ENCODE data around the gene MFN2.
A peak's percentile ranks its signal among the peaks of the same experiment; 100 is the strongest.
"Not testable (repeated sequence)": the region's sequence is repeated elsewhere in the genome, so short reads cannot be mapped to it uniquely, and the experiment has no call there.

The MFN2 gene

DNA sequence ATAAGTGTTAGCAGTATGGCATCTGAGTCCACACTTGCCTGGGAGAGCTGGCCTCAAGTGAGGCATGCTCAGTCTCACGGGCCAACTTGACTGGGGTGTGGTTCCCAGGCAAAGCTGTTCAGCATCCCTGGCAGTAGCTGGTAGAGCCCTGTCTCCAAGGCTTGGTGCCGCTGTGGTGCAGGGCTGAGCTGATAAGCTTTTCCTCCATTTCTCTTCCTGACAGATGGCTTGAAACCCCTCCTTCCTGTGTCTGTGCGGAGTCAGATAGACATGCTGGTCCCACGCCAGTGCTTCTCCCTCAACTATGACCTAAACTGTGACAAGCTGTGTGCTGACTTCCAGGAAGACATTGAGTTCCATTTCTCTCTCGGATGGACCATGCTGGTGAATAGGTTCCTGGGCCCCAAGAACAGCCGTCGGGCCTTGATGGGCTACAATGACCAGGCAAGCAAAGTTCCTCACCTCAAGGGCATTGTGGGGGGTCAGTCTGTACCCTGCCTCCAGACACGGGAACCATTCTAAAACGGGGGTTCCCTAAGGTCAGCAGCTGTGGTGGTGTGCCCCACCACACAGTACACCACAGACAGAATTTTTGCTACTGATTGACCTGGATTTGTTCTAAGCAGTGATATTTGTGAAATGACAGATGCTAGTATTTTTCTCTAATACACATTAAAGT lies 25.4 kb downstream of the MFN2 start:
- no peak for TF ChIP-seq CTCF (IDR thresholded peaks at IDR 0.05)
- Mint-ChIP-seq H3K9me3 (peaks cover 6% of the 10 kb centered on the region), H3K27ac (no peak overlapping the region), H3K4me1 (no peaks in the 10 kb centered on the region), H3K4me3 (no peak overlapping the region), H3K27me3 (ENCODE audit: low read depth, poor library complexity) (peaks cover 4% of the 10 kb centered on the region), H3K36me3 (ENCODE audit: low read depth) (peaks cover 88% of the 10 kb centered on the region)
- no peak for DNase-seq

GRCh38 chr1:12006167-12006921 lies 26.1 kb downstream of the MFN2 start:
- H3K9me3 Mint-ChIP-seq, result peaks cover 6% of the 10 kb centered on the region
- no peak for TF ChIP-seq CTCF (IDR thresholded peaks at IDR 0.05)
- H3K36me3 Mint-ChIP-seq (ENCODE audit: low read depth), result peaks cover 93% of the 10 kb centered on the region
- no peak overlapping the region for H3K4me3 Mint-ChIP-seq
- peaks cover 4% of the 10 kb centered on the region for H3K27me3 Mint-ChIP-seq (ENCODE audit: low read depth, poor library complexity)
- peak; percentile 11 for DNase-seq
- H3K27ac Mint-ChIP-seq, result peak overlapping the region; percentile 61
- no peaks in the 10 kb centered on the region for H3K4me1 Mint-ChIP-seq

- no peak for DNase-seq
- H3K4me1 Mint-ChIP-seq, result no peaks in the 10 kb centered on the region
- H3K27me3 Mint-ChIP-seq (ENCODE audit: low read depth, poor library complexity), result peaks cover 4% of the 10 kb centered on the region
- H3K36me3 Mint-ChIP-seq (ENCODE audit: low read depth), result peaks cover 91% of the 10 kb centered on the region
- peaks cover 6% of the 10 kb centered on the region for H3K9me3 Mint-ChIP-seq
- no peak overlapping the region for H3K27ac Mint-ChIP-seq
- no peak for TF ChIP-seq CTCF (IDR thresholded peaks at IDR 0.05)
- H3K4me3 Mint-ChIP-seq, result no peak overlapping the region
These were observed 27.0 kb downstream of the MFN2 start for GRCh38 chr1:12007204-12007603.

DNA sequence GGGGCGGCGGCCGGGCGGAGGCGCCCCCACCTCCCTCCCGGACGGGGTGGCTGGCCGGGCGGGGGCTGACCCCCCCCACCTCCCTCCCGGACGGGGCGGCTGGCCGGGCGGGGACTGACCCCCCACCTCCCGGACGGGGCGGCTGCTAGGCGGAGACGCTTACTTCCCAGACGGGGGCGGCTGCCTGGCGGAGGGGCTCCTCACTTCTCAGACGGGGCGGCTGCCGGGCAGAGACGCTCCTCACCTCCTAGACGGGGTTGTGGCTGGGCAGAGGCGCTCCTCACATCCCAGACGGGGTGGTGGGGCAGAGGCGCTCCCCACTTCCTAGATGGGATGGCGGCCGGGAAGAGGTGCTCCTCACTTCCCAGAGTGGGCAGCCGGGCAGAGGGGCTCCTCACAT lies 28.1 kb downstream of the MFN2 start:
- not testable (repeated sequence) for H3K4me1 Mint-ChIP-seq; H3K27me3 Mint-ChIP-seq (ENCODE audit: low read depth, poor library complexity); H3K9me3 Mint-ChIP-seq; H3K4me3 Mint-ChIP-seq; DNase-seq; H3K27ac Mint-ChIP-seq
- peaks cover 84% of the 10 kb centered on the region for H3K36me3 Mint-ChIP-seq (ENCODE audit: low read depth)

DNA sequence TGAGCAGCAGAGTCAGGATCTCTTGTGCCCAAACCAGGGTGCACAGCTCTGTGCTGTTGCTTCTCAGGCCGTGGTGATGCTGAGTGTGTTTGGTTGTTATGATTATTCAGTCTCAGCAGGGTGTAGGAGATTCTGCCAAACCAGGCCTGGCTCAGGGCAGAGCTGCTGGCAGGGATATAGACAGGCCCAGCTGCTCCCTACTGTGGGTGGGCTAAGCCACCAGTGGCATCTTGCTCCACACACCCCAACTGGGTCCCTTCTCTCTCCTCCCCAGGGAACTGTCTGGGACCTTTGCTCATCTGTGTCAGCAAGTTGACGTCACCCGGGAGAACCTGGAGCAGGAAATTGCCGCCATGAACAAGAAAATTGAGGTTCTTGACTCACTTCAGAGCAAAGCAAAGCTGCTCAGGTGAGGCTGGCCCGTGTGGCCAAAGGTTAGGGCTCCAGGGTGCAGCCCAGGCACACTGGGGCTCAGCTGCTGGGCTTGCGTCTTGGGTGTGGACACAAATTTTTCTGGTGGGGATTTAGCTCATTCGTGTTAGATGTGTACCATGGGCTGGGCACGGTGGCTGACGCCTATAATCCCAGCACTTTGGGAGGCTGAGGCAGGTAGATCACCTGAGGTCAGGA lies 29.2 kb downstream of the MFN2 start:
- DNase-seq, result no peak
- no peak overlapping the region for H3K27ac Mint-ChIP-seq
- peaks cover 12% of the 10 kb centered on the region for H3K4me1 Mint-ChIP-seq
- peaks cover 79% of the 10 kb centered on the region for H3K36me3 Mint-ChIP-seq (ENCODE audit: low read depth)
- peaks cover 6% of the 10 kb centered on the region for H3K9me3 Mint-ChIP-seq
- TF ChIP-seq CTCF (IDR thresholded peaks at IDR 0.05), result no peak
- H3K4me3 Mint-ChIP-seq, result no peak overlapping the region
- H3K27me3 Mint-ChIP-seq (ENCODE audit: low read depth, poor library complexity), result peaks cover 4% of the 10 kb centered on the region

- Mint-ChIP-seq H3K4me1 (peaks cover 17% of the 10 kb centered on the region), H3K36me3 (ENCODE audit: low read depth) (peaks cover 66% of the 10 kb centered on the region), H3K27me3 (ENCODE audit: low read depth, poor library complexity) (peaks cover 6% of the 10 kb centered on the region), H3K4me3 (no peak overlapping the region), H3K9me3 (peaks cover 6% of the 10 kb centered on the region), H3K27ac (no peak overlapping the region)
- TF ChIP-seq CTCF (IDR thresholded peaks at IDR 0.05), result no peak
- no peak for DNase-seq
These were observed 30.7 kb downstream of the MFN2 start for GRCh38 chr1:12010746-12011570.

Measured in nephron progenitor cell (in vitro differentiated cells).